Prostate gland (tissue), 2 donors: ENCODE results near the gene RANBP3.

Experiments used
- CTCF ChIP-seq, 4 experiments: fragments of 200-600 bp in 2 of 4; fragments of 450-650 bp in 2 of 4; sonication (generic) in 2 of 4; IDR thresholded peaks; 1 replicate in 3 of 4; 2 replicates in 1 of 4; pipeline ENCODE4 v1.5.1; 2016 to 2019; ENCODE audit warnings: antibody characterized with exemption in 4 of 4, mild to moderate bottlenecking in 2 of 4, moderate library complexity in 2 of 4
- POLR2AphosphoS5 ChIP-seq: sonication (generic); formaldehyde crosslinking; IDR thresholded peaks from one replicate; pipeline ENCODE4 v1.6.1; 2017; ENCODE audit warnings: antibody characterized with exemption

GRCh38 chr19:5968431-5969373 lies 9.2 kb downstream of the RANBP3 start:
- TF ChIP-seq POLR2AphosphoS5, result no peak
- no peak for TF ChIP-seq CTCF (IDR thresholded peaks at IDR 0.05)
